Suprapubic skin (tissue), 4 donors: Measurements from ENCODE around the gene ATP2C2. TPM values are rescaled to one million over a fixed set of nuclear protein-coding genes. Genes with fewer than 3 reads are reported as not detected.

ENCODE experiments used
- DNase-seq, 2 donors: peaks; one replicate each; pipeline ENCODE4 v3.0.0-alpha.2; 2019; ENCODE audit warnings: low spot score in 2 of 2
- H3K27ac ChIP-seq: fragments of 200-600 bp; sonication (generic); one replicate; pipeline ENCODE4 v1.5.1; 2019
- H3K27me3 ChIP-seq: fragments of 200-600 bp; sonication (generic); one replicate; pipeline ENCODE4 v1.5.1; 2019
- H3K36me3 ChIP-seq: fragments of 200-600 bp; sonication (generic); one replicate; pipeline ENCODE4 v1.5.1; 2019
- H3K4me1 ChIP-seq: fragments of 200-600 bp; sonication (generic); one replicate; pipeline ENCODE4 v1.5.1; 2019
- H3K4me3 ChIP-seq: fragments of 200-600 bp; sonication (generic); one replicate; pipeline ENCODE4 v1.5.1; 2019; ENCODE audit warnings: mild to moderate bottlenecking
- H3K9me3 ChIP-seq: fragments of 200-600 bp; sonication (generic); one replicate; pipeline ENCODE4 v1.5.1; 2019
- CTCF ChIP-seq, 2 donors: fragments of 200-600 bp in 1 of 2; fragments of 450-650 bp in 1 of 2; sonication (generic) in 1 of 2; IDR thresholded peaks; one replicate each; pipeline ENCODE4 v1.5.1; 2016 to 2019; ENCODE audit warnings: antibody characterized with exemption in 2 of 2, mild to moderate bottlenecking in 1 of 2, moderate library complexity in 1 of 2
- EP300 ChIP-seq: sonication (generic); formaldehyde crosslinking; IDR thresholded peaks from one replicate; pipeline ENCODE4 v1.6.1; 2017; ENCODE audit warnings: antibody characterized with exemption
- POLR2A ChIP-seq, 2 donors: fragments of 450-650 bp; IDR thresholded peaks; one replicate each; pipeline ENCODE4 v1.6.1; 2017; ENCODE audit warnings: antibody characterized with exemption in 2 of 2, mild to moderate bottlenecking in 2 of 2, moderate library complexity in 2 of 2
- POLR2AphosphoS5 ChIP-seq, 3 donors: sonication (generic); formaldehyde crosslinking; IDR thresholded peaks; one replicate each; pipeline ENCODE4 v1.6.1; 2017; ENCODE audit warnings: antibody characterized with exemption in 3 of 3
- WGBS: methylation state at CpG from one replicate; pipeline ENCODE4 v1.1.5; 2018; 5-methylcytosine and 5-hydroxymethylcytosine counted together
- total RNA-seq, 4 donors: library from RNA; depleted of rRNA; stranded (reverse); fragments of >200 nt; gene quantifications; one replicate each; pipeline ENCODE4 v1.1.0, GENCODE V29; 2016

Gene ATP2C2
- total RNA-seq, 4 donors from 2014 or later = 28.0 to 85.6 (median 40.3) TPM

- H3K27me3 ChIP-seq = peaks cover 4% of the 10 kb centered on the region
- no peak overlapping the region for H3K4me3 ChIP-seq
- WGBS = 78% methylated on average over 13 of the region's 13 CpGs
- no peak for DNase-seq
- no peaks in the 10 kb centered on the region for H3K36me3 ChIP-seq
- H3K9me3 ChIP-seq = no peaks in the 10 kb centered on the region
- peaks cover 15% of the 10 kb centered on the region for H3K4me1 ChIP-seq
- no peak overlapping the region for H3K27ac ChIP-seq
- TF ChIP-seq EP300 = no peak
- no peak for TF ChIP-seq CTCF (IDR thresholded peaks at IDR 0.05)
- TF ChIP-seq POLR2A (IDR thresholded peaks at IDR 0.05) = no peak
- no peak for TF ChIP-seq POLR2AphosphoS5 (IDR thresholded peaks at IDR 0.05)
Measured at GRCh38 chr16:84378567-84378966, 10.2 kb downstream of the ATP2C2 start.

- 68% methylated on average over 11 of the region's 11 CpGs for WGBS
- no peak for TF ChIP-seq POLR2AphosphoS5 (IDR thresholded peaks at IDR 0.05)
- TF ChIP-seq POLR2A (IDR thresholded peaks at IDR 0.05) = no peak
- no peak for TF ChIP-seq EP300
- TF ChIP-seq CTCF (IDR thresholded peaks at IDR 0.05) = no peak
- no peak for DNase-seq
- Histone ChIP-seq H3K4me1 (peaks cover 15% of the 10 kb centered on the region), H3K36me3 (no peaks in the 10 kb centered on the region), H3K4me3 (no peak overlapping the region), H3K9me3 (no peaks in the 10 kb centered on the region), H3K27ac (no peak overlapping the region), H3K27me3 (peaks cover 4% of the 10 kb centered on the region)
Measured at GRCh38 chr16:84379008-84379708, 10.8 kb downstream of the ATP2C2 start.

- TF ChIP-seq POLR2AphosphoS5 (IDR thresholded peaks at IDR 0.05) (no peak), EP300 (no peak), CTCF (IDR thresholded peaks at IDR 0.05) (no peak), POLR2A (IDR thresholded peaks at IDR 0.05) (no peak)
- no peak overlapping the region for H3K27ac ChIP-seq
- DNase-seq = no peak
- no peaks in the 10 kb centered on the region for H3K9me3 ChIP-seq
- no peak overlapping the region for H3K4me3 ChIP-seq
- no peaks in the 10 kb centered on the region for H3K36me3 ChIP-seq
- H3K27me3 ChIP-seq = peaks cover 4% of the 10 kb centered on the region
- WGBS = 21% methylated on average over 3 of the region's 3 CpGs
- H3K4me1 ChIP-seq = peaks cover 15% of the 10 kb centered on the region
Measured at GRCh38 chr16:84379709-84380362, 11.5 kb downstream of the ATP2C2 start.

- Histone ChIP-seq H3K27ac (no peak overlapping the region), H3K4me1 (peaks cover 15% of the 10 kb centered on the region), H3K36me3 (no peaks in the 10 kb centered on the region), H3K9me3 (no peaks in the 10 kb centered on the region), H3K27me3 (peaks cover 4% of the 10 kb centered on the region), H3K4me3 (no peak overlapping the region)
- no peak for TF ChIP-seq CTCF (IDR thresholded peaks at IDR 0.05)
- no peak for TF ChIP-seq EP300
- no peak for TF ChIP-seq POLR2AphosphoS5 (IDR thresholded peaks at IDR 0.05)
- TF ChIP-seq POLR2A (IDR thresholded peaks at IDR 0.05) = no peak
- 46% methylated on average over 8 of the region's 8 CpGs for WGBS
- DNase-seq = no peak
Measured at GRCh38 chr16:84380405-84380804, 12.1 kb downstream of the ATP2C2 start.

GRCh38 chr16:84382396-84382795, 14.1 kb downstream of the ATP2C2 start:
- TF ChIP-seq POLR2A (IDR thresholded peaks at IDR 0.05) (no peak), EP300 (no peak), POLR2AphosphoS5 (IDR thresholded peaks at IDR 0.05) (no peak), CTCF (IDR thresholded peaks at IDR 0.05) (no peak)
- H3K9me3 ChIP-seq = no peaks in the 10 kb centered on the region
- H3K4me1 ChIP-seq = peaks cover 15% of the 10 kb centered on the region
- no peak overlapping the region for H3K27ac ChIP-seq
- H3K27me3 ChIP-seq = peaks cover 4% of the 10 kb centered on the region
- no peak overlapping the region for H3K4me3 ChIP-seq
- no peak for DNase-seq
- H3K36me3 ChIP-seq = no peaks in the 10 kb centered on the region
- 96% methylated on average over 4 of the region's 4 CpGs for WGBS
